M059J (cell line): Measurements from ENCODE around the gene STXBP6. TPM values are rescaled to one million over a fixed set of nuclear protein-coding genes. Genes with fewer than 3 reads are reported as not detected.

Experiments
- DNase-seq: peaks from one replicate; pipeline ENCODE4 v3.0.0-alpha.2; 2012; ENCODE audit warnings: low read depth
- total RNA-seq: library from RNA; depleted of rRNA; stranded (reverse); fragments of >200 nt; shearing (Covaris generic); gene quantifications from 2 replicates; pipeline ENCODE4 v1.2.3, GENCODE V29; 2014

The STXBP6 gene
- total RNA-seq, 1 experiment from 2014 or later: not detected

DNA sequence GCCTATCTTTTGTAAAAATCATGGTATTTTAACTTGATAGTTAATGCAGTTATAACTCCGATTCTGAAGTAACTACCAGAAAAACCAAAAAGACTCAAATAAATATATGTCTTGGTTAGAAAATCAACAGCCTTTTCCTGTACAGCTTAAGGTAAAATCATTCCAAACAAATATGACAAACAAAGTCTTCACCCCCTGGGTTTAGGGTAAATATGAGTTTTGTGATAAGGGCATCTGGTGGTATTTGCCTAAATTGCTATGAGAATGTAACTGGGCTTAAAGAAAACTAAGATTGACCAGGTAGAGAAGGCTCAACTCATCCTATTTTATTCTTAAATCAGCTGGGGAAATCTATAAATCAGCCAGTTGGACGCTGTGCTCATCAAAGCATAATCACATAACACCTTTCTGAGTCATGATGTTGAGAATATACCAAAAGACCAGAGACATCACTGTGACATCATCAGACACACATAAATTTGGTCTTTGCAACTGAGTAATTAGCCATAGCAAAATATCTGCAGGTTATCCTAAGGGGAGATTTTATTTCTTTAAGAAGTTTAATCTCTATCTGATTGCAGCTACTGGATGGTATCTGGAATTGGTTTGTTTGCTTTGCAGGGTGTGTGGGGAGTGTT, 133.9 kb downstream of the STXBP6 start:
- no peak for DNase-seq

GRCh38 chr14:24915403-24915921, 134.5 kb downstream of the STXBP6 start:
- no peak for DNase-seq

GRCh38 chr14:24913746-24914145, 136.2 kb downstream of the STXBP6 start:
- DNase-seq: no peak

DNA sequence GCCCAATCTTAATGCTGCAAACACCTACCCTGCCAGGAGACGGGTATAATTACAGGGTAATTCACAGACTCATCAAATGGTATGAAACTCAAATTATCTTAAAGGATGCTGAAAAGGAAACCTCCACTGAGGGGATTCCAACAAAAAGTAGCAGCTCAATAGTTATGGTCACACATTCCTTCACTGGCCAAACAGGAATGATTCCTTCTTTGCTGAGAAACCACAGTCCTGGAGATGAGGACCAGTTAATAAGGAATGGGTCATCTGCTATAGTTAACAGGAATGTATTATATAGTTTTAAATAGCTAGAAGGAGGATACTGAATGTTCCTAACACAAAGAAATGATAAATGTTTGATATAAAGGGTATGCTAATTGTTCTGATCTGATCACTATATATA, 136.9 kb downstream of the STXBP6 start:
- no peak for DNase-seq

- DNase-seq: peak; percentile 18
Measured at GRCh38 chr14:24911324-24912109, 138.4 kb downstream of the STXBP6 start.

DNA sequence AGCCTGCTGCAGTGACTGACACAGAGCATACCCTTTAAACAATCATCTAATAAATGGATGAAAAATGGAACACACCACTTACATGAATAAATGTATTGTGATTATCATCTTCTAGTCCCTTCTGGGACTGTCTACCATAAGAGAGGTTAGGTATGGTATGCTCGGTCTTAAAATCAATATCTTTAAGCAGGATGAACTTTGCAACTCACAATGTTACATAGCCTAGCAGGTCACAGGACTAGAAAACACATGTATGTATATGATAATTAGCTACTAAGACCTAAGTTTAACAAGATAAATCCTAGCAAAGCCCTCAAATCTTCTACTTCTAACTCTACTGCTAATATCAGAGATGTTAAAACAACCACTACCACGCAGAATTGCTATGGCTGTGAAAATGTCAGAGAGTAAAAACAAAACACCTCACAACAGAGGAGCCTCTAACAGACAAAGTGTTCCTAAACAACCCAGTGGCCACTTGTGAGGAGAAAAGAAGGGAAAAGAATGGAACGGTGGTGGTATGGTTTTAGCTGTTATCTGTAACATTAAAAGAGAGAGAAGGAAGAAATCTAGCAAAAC, 139.4 kb downstream of the STXBP6 start:
- DNase-seq: no peak

DNA sequence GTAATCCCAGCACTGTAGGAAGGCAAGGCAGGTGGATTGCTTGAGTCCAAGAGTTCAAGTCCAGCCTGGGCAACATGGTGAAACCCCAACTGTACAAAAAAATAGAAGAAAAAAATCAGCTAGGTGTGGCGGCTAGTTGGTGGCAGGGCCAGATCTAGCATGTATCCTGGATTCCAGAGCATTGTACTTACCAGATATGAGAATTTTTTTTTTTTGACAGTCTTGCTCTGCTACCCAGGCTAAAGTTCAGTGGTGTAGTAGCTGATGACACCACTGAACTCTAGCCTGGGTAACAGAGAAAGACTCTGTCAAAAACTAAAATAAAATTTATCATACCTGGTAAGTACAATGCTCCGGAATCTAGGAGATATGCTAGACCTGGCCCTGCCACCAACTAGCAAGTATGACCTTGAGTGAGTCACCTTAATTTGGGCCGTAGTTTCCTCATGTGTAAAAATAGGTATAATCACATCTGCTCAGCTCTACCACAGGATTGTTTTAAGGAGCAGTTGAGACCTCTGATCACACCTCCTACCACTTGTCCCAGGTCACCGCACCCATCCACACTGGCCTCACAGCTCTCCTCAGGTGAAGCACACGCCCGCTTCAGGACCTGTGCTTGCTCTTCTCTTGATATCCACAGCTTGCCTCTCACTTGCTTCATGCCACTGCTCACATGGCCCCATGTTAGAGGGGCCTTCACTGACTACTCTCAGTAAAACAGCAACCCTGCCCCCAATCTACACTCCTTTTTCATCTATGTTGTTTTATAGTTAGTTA, 140.2 kb downstream of the STXBP6 start:
- DNase-seq: no peak

- DNase-seq: no peak
Measured at GRCh38 chr14:24908592-24909236, 141.2 kb downstream of the STXBP6 start.

- DNase-seq: no peak
Measured at GRCh38 chr14:24904533-24904932, 145.4 kb downstream of the STXBP6 start.

DNA sequence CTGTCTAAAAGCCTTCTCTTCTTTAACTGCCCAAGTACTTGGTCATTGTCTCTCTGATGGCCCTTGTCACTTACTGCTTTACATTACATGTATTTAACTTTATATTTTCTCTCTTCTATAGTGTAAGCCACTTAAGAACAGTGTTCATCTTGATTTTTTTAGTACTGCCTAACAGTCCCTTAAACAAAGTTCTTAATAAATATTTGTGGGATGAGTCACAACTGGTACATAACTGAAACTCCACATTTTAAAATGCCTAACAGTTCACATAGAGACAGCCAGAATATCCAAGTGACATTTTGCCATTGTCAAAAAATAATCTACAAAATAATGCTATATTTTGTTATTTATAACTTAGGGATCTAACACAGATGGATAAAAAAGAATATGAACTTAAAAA, 146.6 kb downstream of the STXBP6 start:
- DNase-seq: peak; percentile 32

DNA sequence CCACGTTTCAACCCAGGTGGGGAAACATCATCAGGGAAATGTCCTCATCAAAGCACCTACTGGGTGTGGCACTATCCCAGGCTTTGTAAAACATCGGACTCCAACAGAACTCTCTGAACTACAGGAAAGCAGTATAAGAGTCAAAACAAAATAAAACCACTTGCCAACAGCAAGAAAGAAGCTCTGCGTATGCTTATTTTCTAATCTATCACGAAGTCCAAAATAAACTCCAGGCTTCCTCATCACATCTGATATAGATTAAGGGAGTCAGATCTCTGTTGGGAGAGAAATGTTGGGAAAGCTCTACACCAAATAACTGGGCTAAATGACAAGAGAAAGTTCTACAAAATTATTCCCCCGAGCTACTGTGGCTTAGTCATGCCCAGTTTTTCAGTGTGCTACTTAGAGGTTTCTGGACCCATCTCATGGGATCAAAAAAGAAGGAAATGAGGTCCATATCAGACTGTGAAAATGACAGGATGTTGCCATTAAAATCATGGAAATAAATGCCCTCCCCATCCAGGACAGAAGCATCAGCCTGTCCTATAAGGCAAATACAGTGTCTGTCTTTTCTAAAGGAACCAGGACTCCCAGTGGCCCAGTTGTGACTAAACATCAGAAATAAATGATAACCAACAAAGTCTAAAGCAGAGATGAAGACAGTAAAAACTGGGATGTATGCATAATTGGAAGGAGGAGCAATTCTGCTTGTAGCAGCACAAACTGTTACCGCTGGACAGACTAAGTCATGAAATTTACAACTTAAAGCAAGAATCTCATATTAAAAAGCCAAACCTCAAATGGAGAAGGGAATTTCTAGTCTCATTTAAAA, 149.5 kb downstream of the STXBP6 start:
- no peak for DNase-seq

DNA sequence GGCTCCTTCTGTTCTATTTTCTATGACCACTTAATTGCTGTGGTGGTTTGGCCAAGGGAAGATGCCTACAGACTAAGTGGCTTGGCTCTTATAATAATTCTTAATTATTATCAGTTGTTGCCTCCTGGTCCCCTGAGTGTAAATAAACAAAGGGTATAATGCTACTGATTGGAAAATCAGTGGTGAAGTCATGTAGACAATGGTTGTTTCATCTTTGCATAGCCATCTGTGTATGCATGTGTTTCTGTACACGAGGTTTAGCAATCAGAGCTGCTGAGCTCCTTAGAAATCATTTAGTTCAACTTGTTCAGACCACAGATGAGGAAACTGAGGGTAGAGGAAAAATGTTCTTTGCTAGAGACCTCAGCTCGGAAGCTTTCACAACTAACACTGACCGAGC, 152.2 kb downstream of the STXBP6 start:
- DNase-seq: no peak

GRCh38 chr14:24895622-24896021, 154.3 kb downstream of the STXBP6 start:
- DNase-seq: no peak

DNA sequence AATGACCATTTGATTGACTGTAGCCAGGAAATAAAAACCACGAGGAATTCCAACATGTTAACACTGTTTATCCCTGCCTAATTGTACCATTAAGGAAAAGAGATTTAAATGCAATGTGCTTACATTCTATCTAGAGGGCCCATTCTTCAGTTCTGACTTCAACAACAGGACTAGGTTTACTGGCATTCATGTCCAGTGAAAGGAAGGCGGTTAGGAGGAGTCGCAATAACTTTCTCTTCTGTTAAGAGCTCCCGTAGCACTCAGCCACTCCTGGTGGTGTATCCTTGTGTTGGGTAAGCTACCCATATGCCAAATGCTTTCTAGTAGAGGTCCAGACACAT, 154.7 kb downstream of the STXBP6 start:
- no peak for DNase-seq

DNA sequence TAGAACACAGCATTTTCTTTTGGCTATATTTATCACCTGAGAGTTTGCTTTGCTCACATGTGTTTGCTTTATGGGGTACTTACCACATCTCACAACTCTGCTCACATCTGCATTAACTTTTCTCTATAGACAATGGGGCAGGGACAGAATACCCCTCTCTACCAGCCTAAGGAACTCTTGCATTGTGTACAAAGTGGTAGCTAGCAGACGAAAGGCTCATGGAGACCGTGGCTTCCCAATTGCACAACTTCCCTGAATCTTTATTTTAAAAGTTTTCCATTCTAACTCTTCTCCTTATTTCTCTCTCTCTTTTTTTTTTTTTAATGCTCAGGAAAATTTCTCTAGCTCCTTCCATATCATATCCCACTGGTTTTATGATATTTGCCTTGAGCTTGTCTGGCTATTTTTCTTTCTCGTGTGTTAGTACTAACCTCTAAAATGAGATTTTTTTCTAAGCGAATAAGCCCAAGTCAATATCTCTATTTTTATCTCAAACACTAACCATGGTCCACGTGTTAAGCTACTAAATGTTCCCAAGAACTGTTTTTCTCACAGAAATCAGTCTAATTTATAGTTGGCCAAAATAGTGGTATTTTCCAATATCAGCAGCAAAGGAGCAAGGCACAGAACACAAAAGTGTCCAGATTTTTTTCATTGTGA, 155.2 kb downstream of the STXBP6 start:
- DNase-seq: no peak

DNA sequence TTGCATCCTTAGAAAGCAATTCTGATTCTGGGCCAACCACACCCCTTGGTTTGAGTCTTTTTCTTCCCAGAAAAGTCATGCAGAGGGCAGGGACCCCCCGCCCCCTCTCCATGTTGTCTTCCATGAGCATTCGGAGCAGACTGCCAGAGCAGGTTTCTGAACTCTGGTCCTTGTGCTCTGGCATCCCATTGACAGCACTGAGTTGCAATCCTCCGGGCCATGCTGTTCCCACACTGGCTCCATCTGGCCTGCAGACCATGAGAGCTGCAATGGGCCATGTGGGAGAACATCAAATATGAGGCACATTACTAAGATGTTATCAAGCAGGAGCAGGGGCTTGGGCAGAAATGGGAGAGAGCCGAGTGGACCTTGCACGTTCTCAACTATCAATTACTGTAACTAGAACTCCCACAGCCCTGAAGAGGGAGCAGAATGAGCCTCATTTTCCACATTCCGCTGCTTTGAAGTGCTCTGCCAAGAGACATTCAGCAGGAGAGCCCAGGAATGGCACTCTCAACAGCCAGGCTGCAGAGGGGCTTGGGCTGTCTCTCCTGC, 157.4 kb downstream of the STXBP6 start:
- DNase-seq: no peak

GRCh38 chr14:24891987-24892496, 157.9 kb downstream of the STXBP6 start:
- no peak for DNase-seq

- no peak for DNase-seq
Measured at GRCh38 chr14:24890716-24891115, 159.2 kb downstream of the STXBP6 start.

GRCh38 chr14:24889843-24890242, 160.1 kb downstream of the STXBP6 start:
- DNase-seq: peak; percentile 1

- DNase-seq: no peak
Measured at GRCh38 chr14:24888532-24888931, 161.4 kb downstream of the STXBP6 start.
